ENCODE results near the gene CLCA2.
A peak's percentile ranks its signal among the peaks of the same experiment; 100 is the strongest.

Gene CLCA2

GRCh38 chr1:86464819-86465218, 40.8 kb downstream of the CLCA2 start:
- TF ChIP-seq EZH2phosphoT487 (IDR thresholded peaks at IDR 0.05; ENCODE audit: low read depth), result no peak
- TF ChIP-seq, protein P1, sequence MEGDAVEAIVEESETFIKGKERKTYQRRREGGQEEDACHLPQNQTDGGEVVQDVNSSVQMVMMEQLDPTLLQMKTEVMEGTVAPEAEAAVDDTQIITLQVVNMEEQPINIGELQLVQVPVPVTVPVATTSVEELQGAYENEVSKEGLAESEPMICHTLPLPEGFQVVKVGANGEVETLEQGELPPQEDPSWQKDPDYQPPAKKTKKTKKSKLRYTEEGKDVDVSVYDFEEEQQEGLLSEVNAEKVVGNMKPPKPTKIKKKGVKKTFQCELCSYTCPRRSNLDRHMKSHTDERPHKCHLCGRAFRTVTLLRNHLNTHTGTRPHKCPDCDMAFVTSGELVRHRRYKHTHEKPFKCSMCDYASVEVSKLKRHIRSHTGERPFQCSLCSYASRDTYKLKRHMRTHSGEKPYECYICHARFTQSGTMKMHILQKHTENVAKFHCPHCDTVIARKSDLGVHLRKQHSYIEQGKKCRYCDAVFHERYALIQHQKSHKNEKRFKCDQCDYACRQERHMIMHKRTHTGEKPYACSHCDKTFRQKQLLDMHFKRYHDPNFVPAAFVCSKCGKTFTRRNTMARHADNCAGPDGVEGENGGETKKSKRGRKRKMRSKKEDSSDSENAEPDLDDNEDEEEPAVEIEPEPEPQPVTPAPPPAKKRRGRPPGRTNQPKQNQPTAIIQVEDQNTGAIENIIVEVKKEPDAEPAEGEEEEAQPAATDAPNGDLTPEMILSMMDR (IDR thresholded peaks at IDR 0.05; ENCODE audit: low read depth, low read length), result no peak
- Histone ChIP-seq H3K4me3 (ENCODE audit: low read length) (no peak overlapping the region), H3K9me3 (ENCODE audit: insufficient read depth, low read length) (no peaks in the 10 kb centered on the region), H3K4me2 (ENCODE audit: low read length) (no peak overlapping the region), H4K20me1 (ENCODE audit: insufficient read depth, low read length) (no peaks in the 10 kb centered on the region), H3K4me1 (ENCODE audit: low read length) (peaks cover 54% of the 10 kb centered on the region), H3K9ac (ENCODE audit: low read length) (no peak overlapping the region), H3K27ac (ENCODE audit: low read length) (no peak overlapping the region), H3K27me3 (ENCODE audit: low read depth, low read length) (no peaks in the 10 kb centered on the region), H2AFZ (ENCODE audit: low read depth, low read length) (no peak overlapping the region), H3K36me3 (replicated peaks; ENCODE audit: low read depth, low read length) (no peaks in the 10 kb centered on the region), H3K79me2 (ENCODE audit: low read length) (no peaks in the 10 kb centered on the region)

- no peak overlapping the region for H2AFZ ChIP-seq (ENCODE audit: low read depth, low read length)
- peaks cover 57% of the 10 kb centered on the region for H3K4me1 ChIP-seq (ENCODE audit: low read length)
Observed at GRCh38 chr1:86466109-86466844, 42.3 kb downstream of the CLCA2 start.

GRCh38 chr1:86466986-86467385, 43.0 kb downstream of the CLCA2 start:
- H2AFZ ChIP-seq (ENCODE audit: low read depth, low read length), result no peak overlapping the region
- no peaks in the 10 kb centered on the region for H3K27me3 ChIP-seq (ENCODE audit: low read depth, low read length)
- H4K20me1 ChIP-seq (ENCODE audit: insufficient read depth, low read length), result no peaks in the 10 kb centered on the region
- H3K4me3 ChIP-seq (ENCODE audit: low read length), result no peak overlapping the region
- no peaks in the 10 kb centered on the region for H3K79me2 ChIP-seq (ENCODE audit: low read length)
- TF ChIP-seq EZH2phosphoT487 (IDR thresholded peaks at IDR 0.05; ENCODE audit: low read depth), result no peak
- TF ChIP-seq, protein P1 (IDR thresholded peaks at IDR 0.05; ENCODE audit: low read depth, low read length), result no peak
- peaks cover 63% of the 10 kb centered on the region for H3K4me1 ChIP-seq (ENCODE audit: low read length)
- H3K9ac ChIP-seq (ENCODE audit: low read length), result no peak overlapping the region
- no peaks in the 10 kb centered on the region for H3K9me3 ChIP-seq (ENCODE audit: insufficient read depth, low read length)
- H3K36me3 ChIP-seq (replicated peaks; ENCODE audit: low read depth, low read length), result no peaks in the 10 kb centered on the region
- H3K27ac ChIP-seq (ENCODE audit: low read length), result no peak overlapping the region
- no peak overlapping the region; the same call in 1 of the 2 replicates for H3K4me2 ChIP-seq (ENCODE audit: low read length)

More at GRCh38 chr1:86466109-86466844, 42.3 kb downstream of the CLCA2 start:
- no peaks in the 10 kb centered on the region for H4K20me1 ChIP-seq (ENCODE audit: insufficient read depth, low read length)
- TF ChIP-seq, protein P1 (IDR thresholded peaks at IDR 0.05; ENCODE audit: low read depth, low read length), result no peak
- TF ChIP-seq EZH2phosphoT487 (IDR thresholded peaks at IDR 0.05; ENCODE audit: low read depth), result no peak
- no peak overlapping the region for H3K4me3 ChIP-seq (ENCODE audit: low read length)
- H3K79me2 ChIP-seq (ENCODE audit: low read length), result no peaks in the 10 kb centered on the region
- no peak overlapping the region for H3K27ac ChIP-seq (ENCODE audit: low read length)
- no peaks in the 10 kb centered on the region for H3K27me3 ChIP-seq (ENCODE audit: low read depth, low read length)
- no peaks in the 10 kb centered on the region for H3K36me3 ChIP-seq (replicated peaks; ENCODE audit: low read depth, low read length)
- H3K9me3 ChIP-seq (ENCODE audit: insufficient read depth, low read length), result no peaks in the 10 kb centered on the region
- no peak overlapping the region for H3K9ac ChIP-seq (ENCODE audit: low read length)
- peak overlapping the region; percentile 34 for H3K4me2 ChIP-seq (ENCODE audit: low read length)

DNA sequence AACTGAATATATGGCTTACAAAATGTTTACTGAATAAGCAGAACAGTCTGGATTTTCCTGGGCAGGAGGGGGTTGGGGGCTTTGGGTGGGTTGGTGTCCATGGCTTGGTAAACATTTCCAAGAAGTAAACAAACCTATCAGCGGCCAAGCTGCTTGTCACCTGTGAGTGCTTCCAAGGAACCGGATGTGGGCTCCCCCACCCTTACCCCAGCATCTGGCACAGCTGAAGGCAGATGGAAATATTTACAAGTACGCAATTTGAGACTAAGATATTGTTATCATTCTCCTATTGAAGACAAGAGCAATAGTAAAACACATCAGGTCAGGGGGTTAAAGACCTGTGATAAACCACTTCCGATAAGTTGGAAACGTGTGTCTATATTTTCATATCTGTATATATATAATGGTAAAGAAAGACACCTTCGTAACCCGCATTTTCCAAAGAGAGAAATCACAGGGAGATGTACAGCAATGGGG, 44.6 kb downstream of the CLCA2 start, which contains the start of gene CLCA1:
CLCA1 (plus strand) TSS at position 427 of the 477 bp plus-strand sequence; CDS start at position 472, 45 bp downstream.
- Histone ChIP-seq H4K20me1 (ENCODE audit: insufficient read depth, low read length) (no peaks in the 10 kb centered on the region), H3K4me2 (ENCODE audit: low read length) (peak within 1 kb of the TSS; percentile 90), H3K9me3 (ENCODE audit: insufficient read depth, low read length) (no peaks in the 10 kb centered on the region), H3K79me2 (ENCODE audit: low read length) (no peaks in the 10 kb centered on the region), H3K4me3 (ENCODE audit: low read length) (peak within 1 kb of the TSS; percentile 72), H3K27me3 (ENCODE audit: low read depth, low read length) (no peaks in the 10 kb centered on the region), H3K4me1 (ENCODE audit: low read length) (peaks cover 79% of the 10 kb centered on the region), H3K27ac (ENCODE audit: low read length) (peak within 1 kb of the TSS; percentile 99), H3K36me3 (replicated peaks; ENCODE audit: low read depth, low read length) (no peaks in the 10 kb centered on the region), H3K9ac (ENCODE audit: low read length) (peak within 1 kb of the TSS; percentile 78; the same call in 1 of the 2 replicates), H2AFZ (ENCODE audit: low read depth, low read length) (no peak within 1 kb of the TSS)
- TF ChIP-seq, protein P1 (IDR thresholded peaks at IDR 0.05; ENCODE audit: low read depth, low read length), result no peak
- no peak for TF ChIP-seq EZH2phosphoT487 (IDR thresholded peaks at IDR 0.05; ENCODE audit: low read depth)
